Keratinocyte (primary cell): ENCODE results near the gene CCDC12. TPM values are rescaled to one million over a fixed set of nuclear protein-coding genes. Genes with fewer than 3 reads are reported as not detected.

Experiments
- DNase-seq: peaks from one replicate; pipeline ENCODE4 v3.0.0-alpha.2; 2011; ENCODE audit warnings: low read depth, missing footprints, low spot score
- FAIRE-seq: peaks from 2 replicates; lab custom pipeline; 2011; peaks lifted over from hg19 to GRCh38; lab: Jason Lieb, UNC
- H2AFZ ChIP-seq: 2 replicates; pipeline ENCODE4 v1.6.0; 2012; ENCODE audit warnings: low read length, control low read depth, inconsistent platforms; ENCODE audit not compliant: control insufficient read depth
- H3K27ac ChIP-seq: 2 replicates; pipeline ENCODE4 v1.5.1; 2011; ENCODE audit warnings: low read length; ENCODE audit not compliant: control insufficient read depth, insufficient read depth
- H3K27me3 ChIP-seq: 3 replicates; pipeline ENCODE4 v1.6.0; 2011; ENCODE audit warnings: low read length; ENCODE audit not compliant: control insufficient read depth, insufficient read depth; ENCODE audit errors: extremely low read depth
- H3K36me3 ChIP-seq, 2 experiments: 2 replicates in 1 of 2; 3 replicates in 1 of 2; pipeline ENCODE4 v1.5.1; 2011; ENCODE audit warnings: low read length in 2 of 2, mild to moderate bottlenecking in 1 of 2; ENCODE audit not compliant: control insufficient read depth in 2 of 2, insufficient read depth in 2 of 2; ENCODE audit errors: extremely low read depth in 1 of 2
- H3K4me1 ChIP-seq: 3 replicates; pipeline ENCODE4 v1.5.1; 2011; ENCODE audit warnings: low read length; ENCODE audit not compliant: control insufficient read depth, insufficient read depth; ENCODE audit errors: extremely low read depth
- H3K4me2 ChIP-seq: 3 replicates; pipeline ENCODE4 v1.6.0; 2011; ENCODE audit warnings: low read depth, low read length; ENCODE audit not compliant: control insufficient read depth, insufficient read depth; ENCODE audit errors: extremely low read depth
- H3K4me3 ChIP-seq, 3 experiments: fragments of 200-600 bp in 1 of 3; sonication (generic) in 1 of 3; 2 replicates in 2 of 3; 3 replicates in 1 of 3; pipeline ENCODE4 v1.5.1; 2011 to 2016; ENCODE audit warnings: low read length in 3 of 3, mild to moderate bottlenecking in 3 of 3, control low read depth in 2 of 3, inconsistent platforms in 1 of 3, low read depth in 1 of 3, mixed read lengths in 1 of 3, mixed run types in 1 of 3, moderate library complexity in 1 of 3; ENCODE audit not compliant: control insufficient read depth in 2 of 3, insufficient read depth in 2 of 3; ENCODE audit errors: extremely low read depth in 1 of 3
- H3K79me2 ChIP-seq: 2 replicates; pipeline ENCODE4 v1.6.0; 2012; ENCODE audit warnings: low read length; ENCODE audit not compliant: control insufficient read depth, insufficient read depth
- H3K9ac ChIP-seq: 3 replicates; pipeline ENCODE4 v1.6.0; 2011; ENCODE audit warnings: low read length; ENCODE audit not compliant: control insufficient read depth, insufficient read depth; ENCODE audit errors: extremely low read depth
- H3K9me1 ChIP-seq: 3 replicates; pipeline ENCODE4 v1.6.0; 2011; ENCODE audit warnings: low read length; ENCODE audit not compliant: control insufficient read depth, insufficient read depth; ENCODE audit errors: extremely low read depth
- H3K9me3 ChIP-seq: 2 replicates; pipeline ENCODE4 v1.5.1; 2012; ENCODE audit warnings: low read depth, low read length; ENCODE audit not compliant: control insufficient read depth
- H4K20me1 ChIP-seq: 3 replicates; pipeline ENCODE4 v1.6.0; 2011; ENCODE audit warnings: low read length; ENCODE audit not compliant: control insufficient read depth, insufficient read depth; ENCODE audit errors: extremely low read depth
- CTCF ChIP-seq, 3 experiments: IDR thresholded peaks in 1 of 3; conservative IDR thresholded peaks in 1 of 3; optimal IDR thresholded peaks in 1 of 3; 2 replicates in 2 of 3; 3 replicates in 1 of 3; pipeline versions ENCODE3 to v1.5.1; 2011; ENCODE audit warnings: low read length in 3 of 3, mild to moderate bottlenecking in 3 of 3, moderate library complexity in 2 of 3, control low read depth in 1 of 3, inconsistent platforms in 1 of 3; ENCODE audit not compliant: insufficient read depth in 2 of 3; ENCODE audit errors: extremely low read depth in 1 of 3
- EZH2 ChIP-seq: IDR thresholded peaks from one replicate; pipeline ENCODE4 v1.6.1; 2012; ENCODE audit warnings: inconsistent platforms, mild to moderate bottlenecking, low read length, moderate library complexity
- dilution Hi-C: fragments of 300-500 bp; cut with MboI; formaldehyde crosslinking; loops from one replicate; pipeline ENCODE4 v1.7.0; 2020; ENCODE audit warnings: low sequenced_read_pairs; ENCODE audit not compliant: extremely low pct_ligation_motif_present
- polyA plus RNA-seq, 5 experiments: library from polyadenylated mRNA; depleted of rRNA in 3 of 5; stranded (reverse) in 3 of 5; stranded (forward) in 1 of 5; unstranded in 1 of 5; fragments of >200 nt; gene quantifications; 1 replicate in 1 of 5; 2 replicates in 3 of 5; 3 replicates in 1 of 5; pipeline versions ENCODE4 v1.2.1 to v1.2.3, GENCODE V29; 2011 to 2012; ENCODE audit warnings: missing spikeins in 2 of 5, low read depth in 1 of 5, low replicate concordance in 1 of 5

CCDC12 gene
- polyA plus RNA-seq, 1 donor (not counting 4 experiments of a cell fraction or from before 2014, with no cell fraction given), result 27.5 TPM

DNA sequence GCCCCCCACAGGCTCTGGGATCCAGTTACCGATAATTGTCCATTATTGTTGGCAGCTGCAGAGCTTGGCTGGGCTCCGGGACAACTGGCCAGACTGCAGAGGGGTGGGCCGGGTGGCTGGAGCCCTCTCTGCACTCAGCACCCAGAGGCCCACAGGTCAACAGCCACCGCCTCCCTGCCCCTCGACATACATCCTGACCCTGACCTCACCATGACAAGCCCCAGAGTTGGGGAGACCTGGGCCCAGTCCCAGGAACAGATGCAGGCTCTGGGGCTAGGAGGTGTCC, 76.6 kb downstream of the CCDC12 start:
- Histone ChIP-seq H4K20me1 (no peaks in the 10 kb centered on the region), H2AFZ (no peak overlapping the region), H3K27me3 (peaks cover 27% of the 10 kb centered on the region), H3K9me1 (no peaks in the 10 kb centered on the region), H3K9me3 (no peaks in the 10 kb centered on the region), H3K4me3 (no peak overlapping the region), H3K36me3 (no peaks in the 10 kb centered on the region), H3K9ac (no peak overlapping the region), H3K79me2 (no peaks in the 10 kb centered on the region), H3K27ac (no peak overlapping the region), H3K4me2 (no peak overlapping the region), H3K4me1 (peaks cover 9% of the 10 kb centered on the region)
- dilution Hi-C loops, result no loop called here
- DNase-seq (no peak), FAIRE-seq (no peak)
- TF ChIP-seq CTCF (optimal IDR thresholded peaks at IDR 0.05 in 1 of 3, IDR thresholded peaks at IDR 0.05 in 1 of 3, conservative IDR thresholded peaks at IDR 0.05 in 1 of 3; ENCODE audit: extremely low read depth in 1 of 3, insufficient read depth in 2 of 3, low read length in 3 of 3) (no peak), EZH2 (no peak)

- Histone ChIP-seq H3K36me3 (no peaks in the 10 kb centered on the region), H3K9ac (no peak overlapping the region), H4K20me1 (no peaks in the 10 kb centered on the region), H3K4me1 (peaks cover 9% of the 10 kb centered on the region), H2AFZ (no peak overlapping the region), H3K27ac (no peak overlapping the region), H3K9me3 (no peaks in the 10 kb centered on the region), H3K4me3 (no peak overlapping the region), H3K27me3 (peaks cover 27% of the 10 kb centered on the region), H3K79me2 (no peaks in the 10 kb centered on the region), H3K4me2 (no peak overlapping the region), H3K9me1 (no peaks in the 10 kb centered on the region)
- dilution Hi-C loops, result no loop called here
- TF ChIP-seq CTCF (optimal IDR thresholded peaks at IDR 0.05 in 1 of 3, IDR thresholded peaks at IDR 0.05 in 1 of 3, conservative IDR thresholded peaks at IDR 0.05 in 1 of 3; ENCODE audit: extremely low read depth in 1 of 3, insufficient read depth in 2 of 3, low read length in 3 of 3) (no peak), EZH2 (peak; percentile 9)
- DNase-seq (no peak), FAIRE-seq (no peak)
Observed at GRCh38 chr3:46899151-46900006, 77.2 kb downstream of the CCDC12 start.
